WTC11 (cell line): ENCODE measurements around the gene CACNA1C.

Experiments used
- CREB1 ChIP-seq: sonication (generic); formaldehyde crosslinking; IDR thresholded peaks from 2 replicates; pipeline ENCODE4 v1.8.0; 2023; ENCODE audit warnings: mild to moderate bottlenecking, missing genetic modification reagents
- KAT7 ChIP-seq: sonication (generic); formaldehyde crosslinking; IDR thresholded peaks from 2 replicates; pipeline ENCODE4 v1.8.1; 2023; ENCODE audit warnings: missing genetic modification reagents, mild to moderate bottlenecking, borderline replicate concordance
- TF ChIP-seq, protein P1 (sequence below): fragments of 200-600 bp; IDR thresholded peaks from 2 replicates; pipeline ENCODE4 v1.8.0; 2022; ENCODE audit warnings: antibody characterized with exemption
- TF ChIP-seq, protein P2 (sequence below): sonication (generic); formaldehyde crosslinking; conservative IDR thresholded peaks from 2 replicates; pipeline ENCODE4 v1.8.1; 2023; ENCODE audit warnings: mild to moderate bottlenecking, low read depth, missing genetic modification reagents, moderate library complexity

DNA sequence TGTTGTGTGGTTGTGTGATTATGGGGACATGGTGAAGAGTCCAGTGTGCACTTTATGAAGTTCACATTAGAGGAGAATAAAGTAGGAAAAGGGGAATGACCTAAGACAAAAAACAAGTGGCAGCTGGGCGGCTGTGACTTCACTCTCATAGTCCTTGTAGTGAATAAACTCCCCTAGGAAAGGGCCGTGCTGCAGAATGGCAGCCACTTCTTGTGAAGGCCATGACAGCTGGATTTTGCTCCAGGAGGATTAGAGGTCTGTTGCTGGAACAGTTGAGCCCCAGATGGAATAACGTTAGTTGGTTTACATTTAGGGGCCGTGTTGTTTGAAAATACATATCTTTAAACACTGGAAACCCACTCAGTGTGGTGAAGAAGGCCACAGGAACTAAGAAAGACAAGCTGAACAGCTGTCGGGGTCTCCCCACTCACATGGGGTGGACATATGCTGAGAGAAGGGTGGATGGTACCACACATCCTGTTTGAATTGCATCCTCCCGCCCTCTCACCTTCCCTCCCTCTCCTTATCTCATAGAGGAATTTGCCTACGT lies 276.9 kb downstream of the CACNA1C start:
- TF ChIP-seq, protein P1, sequence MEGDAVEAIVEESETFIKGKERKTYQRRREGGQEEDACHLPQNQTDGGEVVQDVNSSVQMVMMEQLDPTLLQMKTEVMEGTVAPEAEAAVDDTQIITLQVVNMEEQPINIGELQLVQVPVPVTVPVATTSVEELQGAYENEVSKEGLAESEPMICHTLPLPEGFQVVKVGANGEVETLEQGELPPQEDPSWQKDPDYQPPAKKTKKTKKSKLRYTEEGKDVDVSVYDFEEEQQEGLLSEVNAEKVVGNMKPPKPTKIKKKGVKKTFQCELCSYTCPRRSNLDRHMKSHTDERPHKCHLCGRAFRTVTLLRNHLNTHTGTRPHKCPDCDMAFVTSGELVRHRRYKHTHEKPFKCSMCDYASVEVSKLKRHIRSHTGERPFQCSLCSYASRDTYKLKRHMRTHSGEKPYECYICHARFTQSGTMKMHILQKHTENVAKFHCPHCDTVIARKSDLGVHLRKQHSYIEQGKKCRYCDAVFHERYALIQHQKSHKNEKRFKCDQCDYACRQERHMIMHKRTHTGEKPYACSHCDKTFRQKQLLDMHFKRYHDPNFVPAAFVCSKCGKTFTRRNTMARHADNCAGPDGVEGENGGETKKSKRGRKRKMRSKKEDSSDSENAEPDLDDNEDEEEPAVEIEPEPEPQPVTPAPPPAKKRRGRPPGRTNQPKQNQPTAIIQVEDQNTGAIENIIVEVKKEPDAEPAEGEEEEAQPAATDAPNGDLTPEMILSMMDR, result no peak
- TF ChIP-seq CREB1 (CRISPR knock-in tag) (no peak), KAT7 (CRISPR knock-in tag) (no peak)
- TF ChIP-seq, protein P2, sequence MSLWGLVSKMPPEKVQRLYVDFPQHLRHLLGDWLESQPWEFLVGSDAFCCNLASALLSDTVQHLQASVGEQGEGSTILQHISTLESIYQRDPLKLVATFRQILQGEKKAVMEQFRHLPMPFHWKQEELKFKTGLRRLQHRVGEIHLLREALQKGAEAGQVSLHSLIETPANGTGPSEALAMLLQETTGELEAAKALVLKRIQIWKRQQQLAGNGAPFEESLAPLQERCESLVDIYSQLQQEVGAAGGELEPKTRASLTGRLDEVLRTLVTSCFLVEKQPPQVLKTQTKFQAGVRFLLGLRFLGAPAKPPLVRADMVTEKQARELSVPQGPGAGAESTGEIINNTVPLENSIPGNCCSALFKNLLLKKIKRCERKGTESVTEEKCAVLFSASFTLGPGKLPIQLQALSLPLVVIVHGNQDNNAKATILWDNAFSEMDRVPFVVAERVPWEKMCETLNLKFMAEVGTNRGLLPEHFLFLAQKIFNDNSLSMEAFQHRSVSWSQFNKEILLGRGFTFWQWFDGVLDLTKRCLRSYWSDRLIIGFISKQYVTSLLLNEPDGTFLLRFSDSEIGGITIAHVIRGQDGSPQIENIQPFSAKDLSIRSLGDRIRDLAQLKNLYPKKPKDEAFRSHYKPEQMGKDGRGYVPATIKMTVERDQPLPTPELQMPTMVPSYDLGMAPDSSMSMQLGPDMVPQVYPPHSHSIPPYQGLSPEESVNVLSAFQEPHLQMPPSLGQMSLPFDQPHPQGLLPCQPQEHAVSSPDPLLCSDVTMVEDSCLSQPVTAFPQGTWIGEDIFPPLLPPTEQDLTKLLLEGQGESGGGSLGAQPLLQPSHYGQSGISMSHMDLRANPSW (CRISPR knock-in tag), result no peak
